Vagina (tissue), 2 donors: ENCODE data around the gene ARFIP1. TPM values are rescaled to one million over a fixed set of nuclear protein-coding genes. Genes with fewer than 3 reads are reported as not detected.

Experiments used
- DNase-seq, 2 donors: peaks; one replicate each; pipeline ENCODE4 v3.0.0-alpha.2; 2017; ENCODE audit errors: extremely low spot score in 2 of 2
- H3K27ac ChIP-seq: fragments of 200-600 bp; sonication (generic); one replicate; pipeline ENCODE4 v1.5.1; 2019
- H3K27me3 ChIP-seq: fragments of 200-600 bp; sonication (generic); one replicate; pipeline ENCODE4 v1.5.1; 2019
- H3K36me3 ChIP-seq, 2 donors: fragments of 200-600 bp; sonication (generic); one replicate each; pipeline ENCODE4 v1.5.1; 2017 to 2019
- H3K4me1 ChIP-seq: fragments of 200-600 bp; sonication (generic); one replicate; pipeline ENCODE4 v1.5.1; 2019
- H3K4me3 ChIP-seq, 2 donors: fragments of 200-600 bp; sonication (generic); 1 replicate in 1 of 2; 2 replicates in 1 of 2; pipeline ENCODE4 v1.5.1; 2016 to 2019
- H3K9me3 ChIP-seq: fragments of 200-600 bp; sonication (generic); one replicate; pipeline ENCODE4 v1.5.1; 2019
- CTCF ChIP-seq, 3 experiments: fragments of 450-650 bp in 2 of 3; fragments of 200-600 bp in 1 of 3; sonication (generic) in 1 of 3; IDR thresholded peaks; one replicate each; pipeline ENCODE4 v1.5.1; 2017 to 2019; ENCODE audit warnings: antibody characterized with exemption in 3 of 3, mild to moderate bottlenecking in 2 of 3, moderate library complexity in 2 of 3
- POLR2A ChIP-seq, 2 donors: fragments of 450-650 bp; IDR thresholded peaks; one replicate each; pipeline ENCODE4 v1.6.1; 2017; ENCODE audit warnings: antibody characterized with exemption in 2 of 2, mild to moderate bottlenecking in 2 of 2, moderate library complexity in 2 of 2
- POLR2AphosphoS5 ChIP-seq, 2 donors: sonication (generic); formaldehyde crosslinking; IDR thresholded peaks; one replicate each; pipeline ENCODE4 v1.9.0; 2017; ENCODE audit warnings: antibody characterized with exemption in 2 of 2, mild to moderate bottlenecking in 2 of 2, low read depth in 1 of 2; ENCODE audit not compliant: insufficient read depth in 1 of 2
- intact Hi-C: fragments of 100-400 bp; cut with DNase I; formaldehyde crosslinking; loops from one replicate; pipeline ENCODE4 v1.15.1; 2023
- total RNA-seq: library from RNA; depleted of rRNA; stranded (reverse); fragments of >200 nt; gene quantifications from one replicate; pipeline ENCODE4 v1.2.3, GENCODE V29; 2016

ARFIP1 gene
- total RNA-seq, 1 donor from 2014 or later, result 19.4 TPM

GRCh38 chr4:152817331-152817730, 37.6 kb downstream of the ARFIP1 start:
- no peaks in the 10 kb centered on the region for H3K27me3 ChIP-seq
- H3K9me3 ChIP-seq, result no peaks in the 10 kb centered on the region
- H3K36me3 ChIP-seq, result peaks cover 0 to 4% of the 10 kb centered on the region in 2 donors
- intact Hi-C loops, result no loop called here
- H3K27ac ChIP-seq, result no peak overlapping the region
- no peak overlapping the region for H3K4me3 ChIP-seq
- H3K4me1 ChIP-seq, result no peaks in the 10 kb centered on the region
- no peak for TF ChIP-seq POLR2A (IDR thresholded peaks at IDR 0.05)
- TF ChIP-seq POLR2AphosphoS5 (IDR thresholded peaks at IDR 0.05; ENCODE audit: insufficient read depth in 1 of 2, low read depth in 1 of 2), result no peak
- TF ChIP-seq CTCF (IDR thresholded peaks at IDR 0.05), result no peak
- no peak for DNase-seq

- Histone ChIP-seq H3K36me3 (peaks cover 0 to 4% of the 10 kb centered on the region in 2 donors), H3K27ac (no peak overlapping the region), H3K27me3 (no peaks in the 10 kb centered on the region), H3K4me1 (no peaks in the 10 kb centered on the region), H3K9me3 (no peaks in the 10 kb centered on the region), H3K4me3 (no peak overlapping the region)
- DNase-seq, result no peak
- TF ChIP-seq POLR2AphosphoS5 (IDR thresholded peaks at IDR 0.05; ENCODE audit: insufficient read depth in 1 of 2, low read depth in 1 of 2) (no peak), POLR2A (IDR thresholded peaks at IDR 0.05) (no peak), CTCF (IDR thresholded peaks at IDR 0.05) (no peak)
- intact Hi-C loops, result no loop called here
Observed at GRCh38 chr4:152819026-152819645, 39.4 kb downstream of the ARFIP1 start.

GRCh38 chr4:152820073-152820472, 40.3 kb downstream of the ARFIP1 start:
- Histone ChIP-seq H3K4me1 (no peaks in the 10 kb centered on the region), H3K4me3 (no peak overlapping the region), H3K9me3 (no peaks in the 10 kb centered on the region), H3K27ac (no peak overlapping the region), H3K36me3 (no peaks in the 10 kb centered on the region), H3K27me3 (no peaks in the 10 kb centered on the region)
- DNase-seq, result no peak
- intact Hi-C loops, result no loop called here
- no peak for TF ChIP-seq POLR2AphosphoS5 (IDR thresholded peaks at IDR 0.05; ENCODE audit: insufficient read depth in 1 of 2, low read depth in 1 of 2)
- no peak for TF ChIP-seq CTCF (IDR thresholded peaks at IDR 0.05)
- no peak for TF ChIP-seq POLR2A (IDR thresholded peaks at IDR 0.05)

- no peaks in the 10 kb centered on the region for H3K9me3 ChIP-seq
- no peaks in the 10 kb centered on the region for H3K4me1 ChIP-seq
- TF ChIP-seq POLR2AphosphoS5 (IDR thresholded peaks at IDR 0.05; ENCODE audit: insufficient read depth in 1 of 2, low read depth in 1 of 2) (no peak), POLR2A (IDR thresholded peaks at IDR 0.05) (no peak), CTCF (IDR thresholded peaks at IDR 0.05) (no peak)
- no peaks in the 10 kb centered on the region for H3K36me3 ChIP-seq
- no peak overlapping the region for H3K4me3 ChIP-seq
- no peaks in the 10 kb centered on the region for H3K27me3 ChIP-seq
- intact Hi-C loops, result no loop called here
- DNase-seq, result no peak
- no peak overlapping the region for H3K27ac ChIP-seq
Observed at GRCh38 chr4:152822323-152822722, 42.6 kb downstream of the ARFIP1 start.

GRCh38 chr4:152824561-152824960, 44.8 kb downstream of the ARFIP1 start:
- intact Hi-C loops, result no loop called here
- TF ChIP-seq CTCF (IDR thresholded peaks at IDR 0.05) (no peak), POLR2A (IDR thresholded peaks at IDR 0.05) (no peak), POLR2AphosphoS5 (IDR thresholded peaks at IDR 0.05; ENCODE audit: insufficient read depth in 1 of 2, low read depth in 1 of 2) (no peak)
- no peaks in the 10 kb centered on the region for H3K9me3 ChIP-seq

More at GRCh38 chr4:152824561-152824960, 44.8 kb downstream of the ARFIP1 start:
- Histone ChIP-seq H3K27ac (no peak overlapping the region), H3K36me3 (no peaks in the 10 kb centered on the region), H3K4me3 (no peak overlapping the region), H3K4me1 (no peaks in the 10 kb centered on the region), H3K27me3 (no peaks in the 10 kb centered on the region)
- no peak for DNase-seq
